Gastroesophageal sphincter (tissue), 3 donors: ENCODE data around the gene SSC4D.

Source experiments
- CTCF ChIP-seq, 4 experiments: fragments of 200-600 bp in 2 of 4; fragments of 450-650 bp in 2 of 4; sonication (generic) in 1 of 4; IDR thresholded peaks; one replicate each; pipeline ENCODE4 v1.5.1; 2017 to 2019; ENCODE audit warnings: antibody characterized with exemption in 4 of 4, mild to moderate bottlenecking in 2 of 4, moderate library complexity in 2 of 4
- EP300 ChIP-seq: sonication (generic); formaldehyde crosslinking; IDR thresholded peaks from one replicate; pipeline ENCODE4 v1.6.1; 2017; ENCODE audit warnings: antibody characterized with exemption, mild to moderate bottlenecking
- POLR2A ChIP-seq, 2 donors: fragments of 450-650 bp; IDR thresholded peaks; one replicate each; pipeline ENCODE4 v1.6.1; 2017; ENCODE audit warnings: antibody characterized with exemption in 2 of 2, mild to moderate bottlenecking in 2 of 2, moderate library complexity in 1 of 2
- POLR2AphosphoS5 ChIP-seq: sonication (generic); formaldehyde crosslinking; IDR thresholded peaks from one replicate; pipeline ENCODE4 v1.6.1; 2017; ENCODE audit warnings: antibody characterized with exemption

GRCh38 chr7:76343294-76343930 lies 66.1 kb downstream of the SSC4D start:
- TF ChIP-seq CTCF (IDR thresholded peaks at IDR 0.05), result no peak
- TF ChIP-seq EP300, result no peak
- TF ChIP-seq POLR2AphosphoS5, result no peak
- TF ChIP-seq POLR2A (IDR thresholded peaks at IDR 0.05), result no peak
